ENCODE measurements around the gene CTBS. TPM values are rescaled to one million over a fixed set of nuclear protein-coding genes. Genes with fewer than 3 reads are reported as not detected.
A peak's percentile ranks its signal among the peaks of the same experiment; 100 is the strongest.

CTBS gene
- total RNA-seq, 1 donor from 2014 or later: 11.5 TPM

DNA sequence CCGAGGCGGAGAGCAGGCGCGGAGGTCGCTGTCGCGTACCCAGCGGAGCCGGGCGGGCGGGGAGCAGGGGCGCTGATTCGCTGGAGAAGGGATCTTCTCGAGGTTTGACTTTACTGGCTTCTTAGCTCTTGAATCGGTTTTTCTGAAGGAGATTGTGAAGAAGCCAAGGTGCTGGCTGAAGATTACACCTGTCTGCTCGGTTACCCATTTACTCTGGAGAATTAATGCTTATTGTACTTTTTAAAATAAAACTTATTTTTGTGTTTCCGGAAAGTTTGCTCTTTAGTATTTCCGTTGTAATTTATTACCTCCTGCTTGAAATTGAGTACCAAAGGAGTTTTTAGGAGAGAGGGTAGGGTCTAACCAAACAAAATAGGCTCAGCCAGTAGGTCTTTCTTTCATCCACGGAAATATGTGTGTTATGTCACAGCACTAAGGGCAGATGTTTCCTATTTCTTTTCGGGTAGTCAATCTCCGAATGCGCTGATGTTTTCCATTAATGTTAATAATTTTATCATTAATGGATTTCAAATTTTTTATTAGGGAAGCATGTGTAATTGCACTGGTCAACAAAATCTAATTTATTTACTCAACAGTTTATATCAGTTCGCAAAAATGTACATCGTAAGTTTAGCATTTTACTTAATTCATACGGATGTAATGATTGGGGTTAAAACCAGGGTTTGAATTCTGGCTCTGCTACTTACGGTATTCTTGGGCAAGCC lies 67.3 kb downstream of the CTBS start:
- Histone ChIP-seq H4K20me1 (ENCODE audit: low read depth) (peaks cover 36% of the 10 kb centered on the region), H3K9me3 (ENCODE audit: low read depth) (peaks cover 9% of the 10 kb centered on the region), H3K27me3 (no peaks in the 10 kb centered on the region), H3K36me3 (peaks cover 4% of the 10 kb centered on the region), H3K79me2 (ENCODE audit: low read depth) (peaks cover 51% of the 10 kb centered on the region), H3K4me3 (peak overlapping the region; percentile 93), H2AFZ (replicated peaks) (peak overlapping the region; percentile 90), H3K4me1 (peaks cover 23% of the 10 kb centered on the region), H3F3A (ENCODE audit: low read depth) (peaks cover 16% of the 10 kb centered on the region), H3K27ac (peak overlapping the region; percentile 92), H3K4me2 (peak overlapping the region; percentile 97), H3K9ac (peak overlapping the region; percentile 1)
- Mint-ChIP-seq H3K9me3 (peaks cover 30% of the 10 kb centered on the region), H3K27me3 (ENCODE audit: insufficient read depth, low read depth) (peaks cover 6% of the 10 kb centered on the region), H3K4me1 (peaks cover 21% of the 10 kb centered on the region), H3K27ac (peak overlapping the region; percentile 93), H3K4me3 (peak overlapping the region; percentile 99), H3K36me3 (peaks cover 19% of the 10 kb centered on the region)
- TF ChIP-seq EZH2phosphoT487 (IDR thresholded peaks at IDR 0.05) (no peak), CTCF (IDR thresholded peaks at IDR 0.05) (no peak), EZH2 (IDR thresholded peaks at IDR 0.05) (no peak)
- no peak for DNase-seq (ENCODE audit: low spot score)

- Histone ChIP-seq H4K20me1 (ENCODE audit: low read depth) (peaks cover 43% of the 10 kb centered on the region), H3K79me2 (ENCODE audit: low read depth) (peaks cover 58% of the 10 kb centered on the region), H3K4me1 (peaks cover 23% of the 10 kb centered on the region), H3K4me2 (peak within 1 kb of the TSS; percentile 97), H3K9ac (peak within 1 kb of the TSS; percentile 79), H3K4me3 (peak within 1 kb of the TSS; percentile 93), H3K27me3 (no peaks in the 10 kb centered on the region), H3K36me3 (peaks cover 4% of the 10 kb centered on the region), H3F3A (ENCODE audit: low read depth) (peaks cover 23% of the 10 kb centered on the region), H3K9me3 (ENCODE audit: low read depth) (peaks cover 9% of the 10 kb centered on the region), H2AFZ (replicated peaks) (peak within 1 kb of the TSS; percentile 90), H3K27ac (peak within 1 kb of the TSS; percentile 92)
- no peak for TF ChIP-seq CTCF (IDR thresholded peaks at IDR 0.05)
- TF ChIP-seq EZH2phosphoT487 (IDR thresholded peaks at IDR 0.05): no peak
- TF ChIP-seq EZH2 (IDR thresholded peaks at IDR 0.05): peak; percentile 11
- peak within 1 kb of the TSS; percentile 98 for H3K27ac Mint-ChIP-seq
- H3K9me3 Mint-ChIP-seq: peaks cover 30% of the 10 kb centered on the region
- H3K27me3 Mint-ChIP-seq (ENCODE audit: insufficient read depth, low read depth): peaks cover 6% of the 10 kb centered on the region
- peak; percentile 99 for DNase-seq (ENCODE audit: low spot score)
- H3K4me1 Mint-ChIP-seq: peaks cover 26% of the 10 kb centered on the region
- peaks cover 20% of the 10 kb centered on the region for H3K36me3 Mint-ChIP-seq
- H3K4me3 Mint-ChIP-seq: peak within 1 kb of the TSS; percentile 99
These were observed 68.1 kb downstream of the CTBS start, which contains the start of the genes GNG5 and SPATA1 for GRCh38 chr1:84506002-84506728. Gene GNG5 (minus strand): TSS chr1:84506581. CDS start chr1:84506091, 490 bp downstream. Gene SPATA1 (plus strand): TSS chr1:84506386. CDS start chr1:84516360, 9,974 bp downstream.

GRCh38 chr1:84505493-84506001 lies 68.7 kb downstream of the CTBS start:
- no peak for TF ChIP-seq CTCF (IDR thresholded peaks at IDR 0.05)
- TF ChIP-seq EZH2 (IDR thresholded peaks at IDR 0.05): no peak
- TF ChIP-seq EZH2phosphoT487 (IDR thresholded peaks at IDR 0.05): no peak
- peak overlapping the region; percentile 98 for H3K27ac Mint-ChIP-seq
- H4K20me1 ChIP-seq (ENCODE audit: low read depth): peaks cover 50% of the 10 kb centered on the region
- peaks cover 23% of the 10 kb centered on the region for H3K4me1 ChIP-seq
- peak overlapping the region; percentile 90 for H2AFZ ChIP-seq (replicated peaks)
- peak overlapping the region; percentile 99 for H3K4me3 Mint-ChIP-seq
- H3K4me3 ChIP-seq: peak overlapping the region; percentile 93
- peaks cover 4% of the 10 kb centered on the region for H3K36me3 ChIP-seq
- H3K36me3 Mint-ChIP-seq: peaks cover 19% of the 10 kb centered on the region
- peaks cover 26% of the 10 kb centered on the region for H3K9me3 Mint-ChIP-seq
- H3K9me3 ChIP-seq (ENCODE audit: low read depth): peaks cover 9% of the 10 kb centered on the region
- peak overlapping the region; percentile 92 for H3K27ac ChIP-seq
- peaks cover 6% of the 10 kb centered on the region for H3K27me3 Mint-ChIP-seq (ENCODE audit: insufficient read depth, low read depth)
- peaks cover 26% of the 10 kb centered on the region for H3K4me1 Mint-ChIP-seq
- H3K79me2 ChIP-seq (ENCODE audit: low read depth): peaks cover 64% of the 10 kb centered on the region
- peaks cover 23% of the 10 kb centered on the region for H3F3A ChIP-seq (ENCODE audit: low read depth)
- DNase-seq (ENCODE audit: low spot score): peak; percentile 88
- no peaks in the 10 kb centered on the region for H3K27me3 ChIP-seq
- peak overlapping the region; percentile 79 for H3K9ac ChIP-seq
- H3K4me2 ChIP-seq: peak overlapping the region; percentile 97
